Uterus (tissue), 2 donors: ENCODE results near the gene TSPO.

Source experiments
- CTCF ChIP-seq, 4 experiments: fragments of 200-600 bp in 2 of 4; fragments of 450-650 bp in 2 of 4; sonication (generic) in 2 of 4; IDR thresholded peaks; one replicate each; pipeline ENCODE4 v1.5.1; 2016 to 2019; ENCODE audit warnings: antibody characterized with exemption in 4 of 4, mild to moderate bottlenecking in 2 of 4, moderate library complexity in 1 of 4
- POLR2A ChIP-seq, 2 donors: fragments of 450-650 bp; IDR thresholded peaks; one replicate each; pipeline ENCODE4 v1.6.1; 2016; ENCODE audit warnings: antibody characterized with exemption in 2 of 2, mild to moderate bottlenecking in 1 of 2, moderate library complexity in 1 of 2

GRCh38 chr22:43188829-43189545 is 37.6 kb downstream of the TSPO start:
- TF ChIP-seq CTCF (IDR thresholded peaks at IDR 0.05) (no peak), POLR2A (IDR thresholded peaks at IDR 0.05) (no peak)
